Dermis blood vessel endothelial cell (primary cell): Measurements from ENCODE around the gene YPEL2. TPM values are rescaled to one million over a fixed set of nuclear protein-coding genes. Genes with fewer than 3 reads are reported as not detected.
"Not testable (repeated sequence)": the region's sequence is repeated elsewhere in the genome, so short reads cannot be mapped to it uniquely, and the experiment has no call there.

Experiments used
- DNase-seq: peaks from one replicate; pipeline ENCODE4 v3.0.0; 2010
- total RNA-seq: library from RNA; depleted of rRNA; stranded (reverse); fragments of >200 nt; gene quantifications from 2 replicates; pipeline ENCODE4 v1.2.3, GENCODE V29; 2014

The YPEL2 gene, protein sequence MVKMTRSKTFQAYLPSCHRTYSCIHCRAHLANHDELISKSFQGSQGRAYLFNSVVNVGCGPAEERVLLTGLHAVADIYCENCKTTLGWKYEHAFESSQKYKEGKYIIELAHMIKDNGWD
- 90.8 and 101 TPM in 2 replicates for total RNA-seq

DNA sequence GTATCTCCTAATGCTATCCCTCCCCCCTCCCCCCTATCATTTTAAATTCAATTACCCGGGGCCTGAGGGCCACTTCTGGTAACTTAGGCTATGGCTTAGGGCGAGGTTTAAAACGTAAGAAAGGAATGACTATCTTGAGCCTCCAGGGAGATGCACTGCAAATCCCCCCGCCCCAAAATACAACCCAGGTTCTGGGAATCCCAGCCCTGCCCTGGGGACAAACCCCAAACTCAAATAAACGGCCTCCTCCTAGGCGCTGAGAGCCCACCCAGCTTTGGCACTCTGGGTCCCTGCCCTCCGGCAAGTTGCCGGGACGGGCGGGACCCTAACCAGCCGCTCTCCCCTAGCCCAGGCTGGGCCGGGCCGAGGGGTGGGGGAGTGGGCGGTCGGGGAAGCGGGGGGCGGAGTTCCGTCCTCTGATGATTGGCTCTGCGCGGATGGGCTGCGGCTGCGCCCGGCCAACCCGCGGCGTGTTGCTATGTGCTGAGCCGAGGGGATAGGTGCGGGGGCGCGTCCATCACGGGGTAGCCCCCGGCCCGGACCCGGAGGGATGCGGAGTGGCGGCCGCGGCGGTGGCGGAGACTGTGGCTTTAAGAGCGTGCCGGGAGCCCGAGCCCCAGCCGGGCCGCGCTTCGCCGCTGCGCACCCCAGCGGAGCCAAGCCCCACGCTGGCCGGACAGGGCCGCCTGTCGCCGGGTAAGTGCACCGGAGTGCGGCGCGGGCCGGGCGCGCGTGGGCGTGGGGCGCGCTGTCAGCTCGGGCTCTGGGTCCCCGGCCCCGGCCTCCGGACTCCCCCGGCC lies at the start of gene YPEL2:
Gene YPEL2 (plus strand): TSS at position 527 of the 800 bp plus-strand sequence. CDS start 21,755 bp downstream, outside the sequence.
- DNase-seq: peak; percentile 98

GRCh38 chr17:59284317-59284716 lies 47.1 kb upstream of the YPEL2 start:
- peak; percentile 42 for DNase-seq

DNA sequence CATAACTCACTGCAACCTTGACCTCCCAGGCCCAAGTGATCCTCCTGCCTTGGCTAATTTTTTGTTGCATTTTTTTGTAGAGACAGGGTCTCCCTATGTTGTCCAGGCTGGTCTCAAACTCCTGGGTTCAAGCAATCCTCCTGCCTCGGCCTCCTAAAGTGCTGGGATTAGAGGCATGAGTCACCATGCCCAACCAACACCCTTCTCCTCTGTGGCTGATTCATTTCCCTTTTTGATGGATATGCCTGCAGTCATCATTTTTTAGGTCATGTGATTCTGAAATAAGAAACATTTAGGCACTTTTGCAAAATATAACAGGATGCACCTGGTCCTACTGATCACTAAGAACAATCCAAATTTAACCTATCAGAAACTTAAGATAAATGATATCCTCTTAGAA lies 44.0 kb upstream of the YPEL2 start:
- peak; percentile 95 for DNase-seq

DNA sequence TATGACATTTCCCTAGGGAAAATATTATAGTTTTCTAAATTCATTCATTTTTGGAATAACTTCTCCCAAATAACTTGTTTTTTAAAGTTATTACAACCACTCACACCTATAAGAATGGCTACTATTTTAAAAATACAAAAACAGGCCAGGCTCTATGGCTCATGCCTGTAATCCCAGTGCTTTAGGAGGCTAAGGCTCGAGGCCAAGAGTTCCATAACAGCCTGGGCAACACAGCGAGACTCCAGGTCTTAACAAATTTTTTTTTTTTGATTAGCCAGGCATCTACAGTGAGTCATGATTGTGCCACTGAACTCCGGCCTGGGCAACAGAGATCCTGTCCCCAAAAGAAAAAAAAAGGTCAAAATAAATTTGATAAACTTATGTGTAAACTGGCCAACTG lies 43.6 kb upstream of the YPEL2 start:
- peak; percentile 74 for DNase-seq

GRCh38 chr17:59289981-59290301 lies 41.5 kb upstream of the YPEL2 start:
- DNase-seq: no peak

DNA sequence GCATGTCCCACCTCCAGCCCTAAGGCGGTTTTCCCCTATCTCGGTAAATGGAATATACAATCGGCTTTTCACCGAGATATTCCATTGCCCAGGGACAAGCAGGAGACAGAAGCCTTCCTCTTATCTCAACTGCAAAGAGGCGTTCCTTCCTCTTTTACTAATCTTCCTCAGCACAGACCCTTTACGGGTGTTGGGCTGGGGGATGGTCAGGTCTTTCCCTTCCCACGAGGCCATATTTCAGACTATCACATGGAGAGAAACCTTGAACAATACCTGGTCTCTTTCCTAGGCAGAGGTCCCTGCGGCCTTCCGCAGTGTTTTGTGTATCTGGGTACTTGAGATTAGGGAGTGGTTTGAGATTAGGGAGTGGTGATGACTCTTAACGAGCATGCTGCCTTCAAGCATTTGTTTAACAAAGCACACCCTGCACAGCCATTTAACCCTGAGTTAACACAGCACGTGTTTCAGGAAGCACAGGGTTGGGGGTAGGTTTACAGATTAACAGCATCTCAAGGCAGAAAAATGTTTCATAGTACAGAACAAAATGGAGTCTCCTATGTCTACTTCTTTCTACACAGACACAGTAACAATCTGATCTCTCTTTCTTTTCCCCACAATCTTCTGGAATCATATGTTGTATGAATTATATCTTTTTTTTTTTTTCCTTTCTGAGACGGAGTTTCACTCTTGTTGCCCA lies 41.0 kb upstream of the YPEL2 start:
- not testable (repeated sequence) for DNase-seq

- DNase-seq: peak; percentile 60
These were observed 39.3 kb upstream of the YPEL2 start for GRCh38 chr17:59292174-59292523.

- no peak for DNase-seq
These were observed 35.3 kb upstream of the YPEL2 start for GRCh38 chr17:59296190-59296589.

GRCh38 chr17:59298521-59298920 lies 32.9 kb upstream of the YPEL2 start:
- DNase-seq: no peak

- DNase-seq: peak; percentile 23
These were observed 31.9 kb upstream of the YPEL2 start for GRCh38 chr17:59299400-59300092.

DNA sequence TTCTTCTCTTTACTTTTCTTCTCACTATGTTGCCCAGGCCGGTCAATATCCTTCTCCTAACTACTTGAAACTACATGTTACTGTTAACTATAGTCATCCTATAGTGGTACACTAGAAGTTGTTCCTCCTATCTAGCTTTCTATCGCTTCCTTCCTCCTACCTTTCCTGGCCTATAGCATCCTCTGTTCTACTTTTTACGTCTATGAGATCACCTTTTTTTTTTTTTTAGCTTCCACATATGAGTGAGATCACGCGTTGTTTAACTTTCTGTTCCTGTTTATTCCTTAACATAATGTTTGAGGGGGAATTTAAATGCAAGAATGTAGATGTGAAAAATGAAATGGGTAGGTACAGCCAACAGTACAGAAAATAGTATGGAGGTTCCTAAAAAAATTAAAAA lies 30.5 kb upstream of the YPEL2 start:
- no peak for DNase-seq

DNA sequence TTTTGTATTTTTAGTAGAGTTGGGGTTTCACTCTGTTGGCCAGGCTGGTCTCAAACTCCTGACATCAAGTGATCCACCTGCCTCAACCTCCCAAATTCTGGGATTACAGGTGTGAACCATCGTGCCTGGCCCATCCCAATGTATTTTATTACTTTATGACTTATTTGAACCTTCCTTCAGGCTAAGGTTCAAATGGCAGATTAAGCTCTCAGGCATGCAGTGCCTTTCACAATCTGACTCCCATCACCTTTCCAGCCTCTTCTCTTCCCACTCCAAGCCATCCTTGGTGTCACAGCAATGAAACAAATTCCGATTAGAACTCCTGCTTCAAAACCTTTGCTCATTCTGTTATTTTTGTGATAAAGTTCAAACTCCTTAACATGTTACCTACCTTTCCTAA lies 26.6 kb upstream of the YPEL2 start:
- no peak for DNase-seq

DNA sequence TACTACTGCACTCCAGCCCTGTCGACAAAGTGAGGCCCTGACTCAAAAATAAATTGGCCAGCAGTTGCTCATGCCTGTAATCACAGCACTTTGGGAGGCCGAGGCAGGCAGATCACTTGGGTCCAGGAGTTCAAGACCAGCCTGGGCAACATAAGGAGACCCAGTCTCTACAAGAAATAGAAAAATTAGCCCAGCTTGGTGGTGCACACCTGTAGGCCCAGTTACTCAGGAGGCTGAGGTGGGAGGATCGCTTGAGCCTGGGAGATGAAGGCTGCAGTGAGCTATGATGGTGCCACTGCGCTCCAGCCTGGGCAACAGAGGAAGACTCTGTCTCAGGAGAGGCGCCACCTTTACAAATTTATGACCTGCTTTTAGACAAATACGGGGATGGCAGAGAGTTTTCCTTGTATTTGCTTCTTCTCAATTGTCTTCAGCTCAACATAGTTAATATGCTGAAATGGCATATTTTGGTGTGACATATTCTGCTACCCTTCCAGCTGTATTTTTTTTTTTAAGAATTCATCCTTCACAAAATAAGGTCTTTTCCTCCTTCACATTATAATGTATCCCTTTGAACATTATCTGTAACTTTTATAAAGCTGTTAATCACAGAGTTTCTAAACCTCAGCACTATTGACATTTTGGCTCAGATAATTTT lies 21.1 kb upstream of the YPEL2 start:
- no peak for DNase-seq

- DNase-seq: peak; percentile 82
These were observed 20.4 kb upstream of the YPEL2 start for GRCh38 chr17:59311051-59311468.

- DNase-seq: not testable (repeated sequence)
These were observed 19.9 kb upstream of the YPEL2 start for GRCh38 chr17:59311521-59311920.

DNA sequence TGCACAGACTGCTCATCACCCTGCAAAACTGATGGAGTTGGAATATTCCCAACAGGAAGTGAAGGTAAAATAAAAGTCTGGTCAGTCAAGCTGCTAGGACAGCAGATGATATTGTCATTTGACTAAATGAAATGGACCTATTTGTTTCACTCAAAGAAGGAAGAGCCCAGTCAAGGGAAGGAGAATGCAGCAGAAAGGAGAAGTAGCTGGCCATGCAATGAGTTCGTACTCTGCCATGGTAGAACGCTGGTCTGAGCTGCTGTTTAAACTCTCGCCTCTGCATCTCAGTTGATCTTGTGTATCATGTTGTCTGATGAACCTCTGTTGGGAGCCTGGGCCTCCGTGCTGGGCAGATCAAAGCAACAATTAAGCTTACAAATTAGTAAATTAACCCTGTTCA lies 15.6 kb upstream of the YPEL2 start:
- no peak for DNase-seq

DNA sequence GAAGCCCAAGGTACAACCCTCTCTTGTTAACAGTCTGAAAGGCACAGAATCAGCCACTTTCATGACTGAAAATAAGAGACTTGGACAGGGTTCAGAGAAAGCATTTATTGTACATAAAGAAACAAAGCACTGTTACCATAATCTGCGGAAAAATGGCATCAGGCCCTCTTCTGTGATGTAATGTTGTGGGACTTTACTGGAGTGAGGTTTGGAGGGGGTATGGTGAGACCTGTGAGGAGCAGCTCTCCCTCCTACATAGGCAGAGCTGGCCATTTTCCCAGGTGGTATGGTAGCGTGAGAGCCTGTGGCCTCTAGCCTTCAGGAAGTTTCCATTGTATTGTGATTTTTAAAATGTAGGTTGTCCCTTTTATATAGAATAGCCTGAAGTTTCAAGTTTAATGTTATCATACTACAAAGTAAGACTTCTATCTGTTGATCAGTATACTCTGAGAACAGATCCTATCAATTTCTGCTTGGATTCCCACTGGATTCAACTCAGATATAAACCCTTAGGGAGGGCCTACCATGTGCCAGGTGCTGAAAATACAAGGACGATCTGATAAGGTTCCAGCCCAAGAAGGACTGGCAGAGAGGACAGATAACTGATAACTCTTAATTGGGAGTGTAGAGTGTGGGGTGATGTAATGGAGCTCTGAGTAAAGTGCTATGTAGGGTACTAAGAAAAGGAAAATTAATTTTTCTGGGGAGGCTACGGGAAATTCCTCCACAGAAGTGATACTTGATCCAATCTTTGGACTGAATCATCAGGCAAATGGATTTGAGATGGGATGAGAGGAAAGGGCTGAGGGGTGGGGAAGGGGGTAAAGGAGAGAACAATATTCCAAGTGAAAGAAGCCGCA lies 4.1 kb upstream of the YPEL2 start:
- peak; percentile 72 for DNase-seq

DNA sequence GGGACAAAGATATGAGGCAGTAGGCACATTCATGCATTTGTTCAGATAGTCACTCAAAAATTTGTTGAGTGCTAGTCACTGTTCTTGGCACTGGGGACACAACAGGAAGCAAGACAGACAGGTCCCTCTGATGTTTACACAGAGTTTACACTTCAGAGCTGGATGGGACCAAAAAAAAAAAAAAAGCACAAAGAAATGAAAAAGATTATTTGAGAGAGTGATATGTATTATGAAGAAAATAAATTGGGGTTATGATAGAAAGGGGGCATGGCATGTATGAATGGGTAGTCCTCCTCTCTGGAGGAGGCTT lies 3.5 kb upstream of the YPEL2 start:
- DNase-seq: peak; percentile 41

- no peak for DNase-seq
These were observed 2.9 kb upstream of the YPEL2 start for GRCh38 chr17:59328601-59329000.

GRCh38 chr17:59329176-59330052 lies 2.0 kb upstream of the YPEL2 start:
- DNase-seq: peak; percentile 94
